GM12874 (cell line): ENCODE results near the gene TEAD1.

Experiments
- TF ChIP-seq, protein P1 (sequence below): IDR thresholded peaks from 2 replicates; pipeline ENCODE4 v1.5.1; 2011; ENCODE audit warnings: low read depth, mild to moderate bottlenecking, control low read depth, low read length, moderate library complexity; ENCODE audit not compliant: insufficient read depth

Gene TEAD1

DNA sequence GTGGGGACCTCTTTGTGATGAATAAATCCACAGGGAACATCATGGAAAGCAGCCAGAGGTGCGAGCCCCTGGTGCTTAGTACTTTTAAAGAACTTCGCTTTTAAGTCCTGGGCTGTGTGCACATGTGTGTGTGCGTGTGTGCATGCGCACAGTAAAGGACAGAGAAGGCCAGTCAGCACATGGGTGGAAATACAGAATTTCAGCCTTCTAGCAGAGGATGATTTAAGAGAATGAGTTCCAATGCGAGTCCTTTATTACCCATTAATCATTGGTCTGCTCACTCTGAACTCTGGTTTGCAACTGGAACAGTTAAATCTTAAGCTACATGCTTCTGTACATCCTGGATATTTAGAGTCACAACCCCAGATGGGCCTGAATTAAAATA lies 18.9 kb downstream of the TEAD1 start:
- TF ChIP-seq, protein P1, sequence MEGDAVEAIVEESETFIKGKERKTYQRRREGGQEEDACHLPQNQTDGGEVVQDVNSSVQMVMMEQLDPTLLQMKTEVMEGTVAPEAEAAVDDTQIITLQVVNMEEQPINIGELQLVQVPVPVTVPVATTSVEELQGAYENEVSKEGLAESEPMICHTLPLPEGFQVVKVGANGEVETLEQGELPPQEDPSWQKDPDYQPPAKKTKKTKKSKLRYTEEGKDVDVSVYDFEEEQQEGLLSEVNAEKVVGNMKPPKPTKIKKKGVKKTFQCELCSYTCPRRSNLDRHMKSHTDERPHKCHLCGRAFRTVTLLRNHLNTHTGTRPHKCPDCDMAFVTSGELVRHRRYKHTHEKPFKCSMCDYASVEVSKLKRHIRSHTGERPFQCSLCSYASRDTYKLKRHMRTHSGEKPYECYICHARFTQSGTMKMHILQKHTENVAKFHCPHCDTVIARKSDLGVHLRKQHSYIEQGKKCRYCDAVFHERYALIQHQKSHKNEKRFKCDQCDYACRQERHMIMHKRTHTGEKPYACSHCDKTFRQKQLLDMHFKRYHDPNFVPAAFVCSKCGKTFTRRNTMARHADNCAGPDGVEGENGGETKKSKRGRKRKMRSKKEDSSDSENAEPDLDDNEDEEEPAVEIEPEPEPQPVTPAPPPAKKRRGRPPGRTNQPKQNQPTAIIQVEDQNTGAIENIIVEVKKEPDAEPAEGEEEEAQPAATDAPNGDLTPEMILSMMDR, result no peak

DNA sequence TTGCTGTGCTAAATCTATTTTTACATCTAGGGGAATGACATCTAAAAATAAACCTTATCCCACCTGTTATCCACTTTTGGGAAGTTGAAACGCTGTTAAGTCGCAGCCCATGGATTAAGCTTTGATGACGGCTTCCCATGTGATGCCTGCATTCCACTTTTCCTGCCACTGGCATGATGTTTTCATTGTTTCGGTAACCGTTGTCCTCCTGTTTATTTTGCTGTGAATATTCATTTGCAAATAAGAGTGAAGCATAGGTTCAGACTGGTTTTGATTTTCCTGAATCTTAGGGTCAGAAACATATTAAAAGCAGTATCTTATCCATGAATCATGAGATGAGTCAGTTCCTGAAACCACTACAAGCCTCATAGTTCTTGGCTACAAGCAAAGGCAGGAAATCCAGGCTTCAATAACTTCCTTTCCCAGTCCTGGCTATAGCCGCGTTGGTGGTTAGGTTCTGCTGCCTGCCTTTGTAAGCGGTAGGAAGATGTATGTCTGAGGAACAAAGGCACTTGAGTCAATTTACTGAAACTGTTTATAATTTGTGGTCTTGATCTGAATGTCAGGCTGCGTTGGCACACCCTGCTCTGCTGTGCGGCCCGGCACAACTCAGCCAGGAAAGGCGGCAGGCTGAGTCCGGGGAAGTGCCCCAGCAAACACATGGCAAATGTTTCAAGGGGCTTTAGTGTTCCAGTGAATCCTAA lies 19.4 kb downstream of the TEAD1 start:
- TF ChIP-seq, protein P1, result no peak

DNA sequence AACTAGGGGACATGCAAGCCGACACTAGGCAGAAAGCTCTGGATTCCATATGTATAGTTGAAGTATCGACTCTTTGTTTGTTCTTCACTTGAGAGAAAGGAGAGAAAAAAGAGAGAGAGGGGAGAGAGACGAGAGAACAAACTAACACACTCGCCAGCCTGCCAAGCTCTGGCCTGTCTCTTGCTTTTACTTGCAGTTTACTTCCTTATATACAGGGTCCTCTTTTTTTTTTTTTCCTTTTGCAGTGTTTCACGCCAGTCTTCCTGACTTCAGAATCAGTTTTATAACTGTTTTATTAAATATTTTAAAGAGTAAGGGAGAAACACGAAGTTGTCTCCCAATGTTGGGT lies 19.9 kb downstream of the TEAD1 start:
- TF ChIP-seq, protein P1, result no peak

DNA sequence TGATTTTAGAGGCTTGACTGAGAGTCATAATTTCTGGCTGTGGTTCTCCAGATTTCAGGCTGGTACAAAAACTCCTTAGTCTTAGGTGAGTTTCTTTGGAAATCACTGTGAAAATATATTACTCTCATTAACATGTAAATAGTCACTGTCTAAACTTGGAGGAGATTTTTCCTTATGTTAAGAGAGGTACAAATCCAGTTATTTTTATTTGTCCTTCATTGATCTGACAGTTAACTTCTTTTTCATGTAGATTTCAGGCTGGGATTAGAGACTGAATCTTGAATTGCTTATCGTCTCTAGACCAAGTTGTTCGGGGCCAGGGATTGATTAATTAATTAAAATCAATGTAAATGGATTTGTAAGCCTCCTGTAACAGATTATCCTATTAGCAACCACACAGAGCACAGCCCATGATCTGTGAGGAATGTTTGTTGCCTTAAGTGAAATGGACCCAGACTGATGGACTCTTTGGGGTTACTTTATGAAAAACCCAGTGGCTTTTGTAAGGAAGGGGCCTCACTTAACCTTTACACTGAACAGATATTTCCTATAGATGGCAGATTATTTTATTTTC lies 21.1 kb downstream of the TEAD1 start:
- TF ChIP-seq, protein P1, result no peak

DNA sequence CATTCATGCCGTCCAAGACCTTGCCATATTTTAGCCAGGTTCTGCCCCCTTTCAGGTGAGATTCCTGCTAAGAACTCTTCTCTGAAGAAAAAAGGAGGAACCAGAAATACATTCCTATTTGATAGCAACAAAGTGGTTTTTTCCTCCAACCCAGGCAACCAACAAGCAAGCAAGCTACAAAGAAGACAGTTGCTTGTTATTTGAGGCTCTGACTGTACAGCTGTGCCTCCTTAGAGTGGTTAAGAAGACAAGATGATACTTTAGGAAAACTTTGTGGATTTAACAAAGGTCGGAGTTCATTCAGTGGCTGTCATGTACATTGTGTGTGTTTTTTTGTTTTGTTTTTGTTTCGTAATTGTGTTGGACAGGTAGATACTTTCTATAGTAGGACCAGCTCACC lies 21.7 kb downstream of the TEAD1 start:
- TF ChIP-seq, protein P1, result no peak

DNA sequence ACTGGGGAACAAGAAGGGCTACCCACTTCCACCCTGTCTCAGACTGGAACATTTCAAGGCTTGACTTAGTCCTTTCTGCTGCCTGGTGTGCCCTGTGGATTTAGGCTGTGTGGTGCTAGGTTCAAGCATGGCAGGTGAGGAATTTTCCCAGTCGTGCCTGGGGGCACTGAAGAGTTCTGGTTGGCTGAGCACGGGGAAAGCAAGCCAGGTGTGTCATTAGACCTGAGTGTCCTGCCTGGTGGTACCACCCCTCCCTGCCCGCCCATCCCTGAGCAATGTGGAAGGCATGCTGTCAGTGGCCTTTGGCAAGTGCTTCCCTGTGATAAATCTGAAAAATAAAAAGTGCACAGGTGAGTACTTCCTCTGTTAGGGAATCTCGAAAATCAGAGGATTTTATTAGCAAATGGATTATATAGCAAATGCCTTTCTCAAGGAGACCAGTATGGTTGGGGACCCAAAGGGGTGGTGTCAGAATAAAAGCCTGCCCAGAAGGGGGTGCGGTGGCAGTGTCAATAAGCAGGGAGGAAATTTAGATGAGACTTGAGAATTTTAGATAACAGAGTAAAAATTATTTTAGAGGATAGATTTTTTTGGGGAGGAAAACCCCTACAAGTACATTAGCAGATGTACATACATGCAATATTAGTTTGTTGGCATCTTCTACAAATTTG lies 22.8 kb downstream of the TEAD1 start:
- TF ChIP-seq, protein P1, result no peak

DNA sequence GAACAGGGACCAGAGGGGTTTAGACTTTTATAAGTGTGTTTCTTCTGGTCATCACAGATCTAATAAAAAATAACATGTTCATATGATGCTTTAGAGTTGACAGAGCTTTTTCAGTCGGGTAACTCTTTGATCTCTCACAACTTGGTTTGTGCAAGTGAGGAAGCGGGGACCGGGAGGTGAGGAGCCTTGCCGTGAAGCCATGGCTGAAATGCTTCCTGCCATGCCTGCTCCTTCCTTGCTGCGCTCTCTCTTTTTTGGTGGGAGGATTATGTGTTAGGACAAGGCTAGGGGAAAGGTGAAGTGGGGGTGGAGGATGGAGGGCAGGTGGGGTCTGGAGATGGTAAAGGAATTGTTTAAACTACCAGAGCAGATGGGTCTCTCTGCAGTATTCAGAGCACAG lies 23.8 kb downstream of the TEAD1 start:
- TF ChIP-seq, protein P1, result no peak
